WI38 (cell line): ENCODE results near the gene PAX2.

ENCODE experiments used
- H3K4me3 ChIP-seq: 2 replicates; pipeline ENCODE4 v1.5.1; 2011; ENCODE audit warnings: low read depth, mild to moderate bottlenecking, control low read depth, low read length
- CTCF ChIP-seq: IDR thresholded peaks from 2 replicates; pipeline ENCODE4 v1.5.1; 2012; ENCODE audit warnings: low read depth, mild to moderate bottlenecking, control low read depth, low read length

Gene PAX2

GRCh38 chr10:100808876-100809275, 63.5 kb downstream of the PAX2 start:
- H3K4me3 ChIP-seq, result no peak overlapping the region
- TF ChIP-seq CTCF, result no peak

- no peak for TF ChIP-seq CTCF
Observed at GRCh38 chr10:100810091-100810834, 64.9 kb downstream of the PAX2 start.

GRCh38 chr10:100810835-100811116, 65.4 kb downstream of the PAX2 start:
- TF ChIP-seq CTCF, result no peak
- H3K4me3 ChIP-seq, result no peak overlapping the region

More at GRCh38 chr10:100810091-100810834, 64.9 kb downstream of the PAX2 start:
- H3K4me3 ChIP-seq, result no peak overlapping the region

- no peak for TF ChIP-seq CTCF
- no peak overlapping the region for H3K4me3 ChIP-seq
Observed at GRCh38 chr10:100811261-100811660, 65.9 kb downstream of the PAX2 start.

GRCh38 chr10:100811752-100812750, 66.7 kb downstream of the PAX2 start:
- TF ChIP-seq CTCF, result no peak
- no peak overlapping the region for H3K4me3 ChIP-seq

GRCh38 chr10:100812978-100813377, 67.6 kb downstream of the PAX2 start:
- TF ChIP-seq CTCF, result no peak
- no peak overlapping the region for H3K4me3 ChIP-seq
